EH (cell line): Measurements from ENCODE around the gene RAB40A.
"Not testable (repeated sequence)": the region's sequence is repeated elsewhere in the genome, so short reads cannot be mapped to it uniquely, and the experiment has no call there.

Experiments used
- DNase-seq: peaks from one replicate; pipeline ENCODE4 v3.0.0-alpha.2; 2015; ENCODE audit warnings: low read depth

The RAB40A gene

GRCh38 chrX:103464072-103464773 lies 55.1 kb downstream of the RAB40A start:
- peak; percentile 45 for DNase-seq

DNA sequence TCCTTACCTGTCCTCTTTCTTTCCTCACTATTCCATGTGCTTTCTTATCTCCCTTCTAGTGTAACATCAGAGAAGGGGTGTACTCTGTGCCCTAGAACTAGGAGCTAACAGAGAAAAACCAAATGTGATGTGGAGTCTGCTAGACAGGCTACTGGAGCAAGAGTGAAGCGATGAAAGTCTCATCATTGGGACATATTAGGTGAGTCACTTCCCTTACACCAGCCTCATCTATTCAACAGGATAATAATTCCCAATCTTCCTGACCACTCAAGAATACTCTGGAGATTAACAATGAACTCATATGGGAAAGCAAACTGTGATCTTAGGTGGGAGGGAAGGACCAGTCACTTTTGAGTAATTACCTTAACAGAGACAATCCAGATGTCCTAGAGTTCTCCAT lies 58.1 kb downstream of the RAB40A start:
- no peak for DNase-seq

GRCh38 chrX:103460001-103460755 lies 59.1 kb downstream of the RAB40A start:
- DNase-seq: not testable (repeated sequence)

DNA sequence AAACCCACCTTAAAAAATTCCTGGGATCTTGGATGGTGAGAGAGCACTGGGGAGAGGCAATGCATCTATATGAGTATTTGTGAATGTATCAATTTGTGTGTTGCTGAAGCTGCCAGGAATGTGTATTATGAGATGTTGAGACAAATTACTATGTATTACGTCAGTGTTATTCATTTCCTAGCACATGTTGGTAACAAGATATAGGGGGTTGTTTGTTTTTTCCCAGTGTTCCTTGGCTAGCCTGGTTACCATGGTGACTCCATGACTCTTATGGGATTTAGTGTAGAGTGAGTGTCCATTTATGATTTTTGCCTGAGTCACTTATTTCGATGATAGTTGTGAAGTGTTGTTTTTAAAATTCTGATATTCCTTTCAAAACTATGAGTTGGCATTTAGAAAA lies 65.6 kb downstream of the RAB40A start:
- peak; percentile 90 for DNase-seq
